Ureter (tissue), 1 donor: ENCODE measurements around the gene TRIM67. TPM values are rescaled to one million over a fixed set of nuclear protein-coding genes. Genes with fewer than 3 reads are reported as not detected.

ENCODE experiments used
- DNase-seq: peaks from one replicate; pipeline ENCODE4 v3.0.0-alpha.2; 2020; ENCODE audit warnings: low spot score
- total RNA-seq: library from RNA; stranded (reverse); gene quantifications from one replicate; pipeline ENCODE4 v1.2.4, GENCODE V29; 2023
- donor health status: DM: yes; HTN: yes; CAD: no.

TRIM67 gene
- total RNA-seq, 1 donor from 2014 or later = not detected

DNA sequence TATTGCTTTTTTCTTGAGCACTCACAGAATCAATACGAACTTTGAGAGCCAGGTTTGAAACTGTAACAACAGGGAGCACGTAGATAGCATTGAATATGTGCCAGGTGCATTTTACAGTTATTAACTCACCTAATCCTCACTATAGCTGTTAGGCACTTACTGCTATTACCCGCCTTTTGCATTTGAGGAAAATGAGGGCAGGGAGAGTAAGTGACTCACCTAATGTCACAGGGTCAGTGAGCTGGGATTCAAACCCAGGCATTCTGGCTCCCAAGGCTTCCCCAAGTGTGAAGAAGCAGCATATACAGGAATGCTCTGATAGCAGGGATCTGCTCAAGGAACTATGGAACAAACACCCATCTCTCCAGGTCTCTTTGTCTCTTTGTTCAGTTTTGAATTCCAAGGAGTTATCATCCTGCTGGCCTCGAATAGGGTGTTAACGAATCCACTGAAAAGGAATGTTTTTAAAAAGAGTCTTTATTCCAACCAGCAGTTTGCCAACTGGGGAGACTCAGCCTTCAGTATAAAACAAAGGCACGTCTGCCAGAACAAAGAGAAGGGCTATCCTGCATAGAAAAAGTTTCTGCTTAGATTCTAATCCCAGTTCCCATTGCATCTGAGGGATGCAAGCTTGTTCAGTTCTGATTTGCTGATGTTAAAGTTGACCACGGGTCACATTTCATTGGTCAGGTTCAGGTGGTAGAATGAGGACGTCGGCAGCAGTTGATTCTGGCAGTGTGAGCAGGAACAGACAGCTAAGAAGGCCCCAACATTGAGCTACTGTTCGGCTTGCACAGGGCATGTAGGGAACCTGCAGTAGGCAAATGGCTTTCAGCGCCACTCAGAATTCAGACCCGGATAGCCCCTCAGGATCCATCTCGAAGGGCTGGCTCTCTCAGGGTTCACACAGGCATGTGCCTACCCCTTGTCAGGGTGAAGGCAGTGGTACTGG, 22.1 kb downstream of the TRIM67 start:
- no peak for DNase-seq

DNA sequence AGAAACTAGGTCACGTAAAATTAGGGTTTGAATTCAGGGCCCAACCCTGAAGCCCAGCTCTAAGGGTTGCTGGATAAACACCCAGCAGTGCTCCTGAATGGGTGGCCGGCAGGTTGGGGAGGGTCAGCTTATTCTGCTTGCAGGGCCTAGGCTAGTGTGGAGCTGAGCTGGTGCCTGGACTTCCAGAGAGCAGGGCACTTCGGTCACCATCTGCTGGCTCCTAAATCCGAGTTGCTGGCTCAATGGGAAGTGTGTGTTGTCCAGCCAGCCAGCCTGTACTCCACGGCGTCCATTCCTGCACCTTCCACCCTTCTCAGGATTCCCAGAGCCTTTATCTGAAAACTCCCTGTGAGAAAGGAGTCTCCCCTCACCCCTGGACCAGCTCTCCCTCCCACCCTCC, 23.0 kb downstream of the TRIM67 start:
- no peak for DNase-seq

- DNase-seq = no peak
Measured at GRCh38 chr1:231185391-231185790, 23.5 kb downstream of the TRIM67 start.

GRCh38 chr1:231186356-231187115, 24.7 kb downstream of the TRIM67 start:
- DNase-seq = no peak

DNA sequence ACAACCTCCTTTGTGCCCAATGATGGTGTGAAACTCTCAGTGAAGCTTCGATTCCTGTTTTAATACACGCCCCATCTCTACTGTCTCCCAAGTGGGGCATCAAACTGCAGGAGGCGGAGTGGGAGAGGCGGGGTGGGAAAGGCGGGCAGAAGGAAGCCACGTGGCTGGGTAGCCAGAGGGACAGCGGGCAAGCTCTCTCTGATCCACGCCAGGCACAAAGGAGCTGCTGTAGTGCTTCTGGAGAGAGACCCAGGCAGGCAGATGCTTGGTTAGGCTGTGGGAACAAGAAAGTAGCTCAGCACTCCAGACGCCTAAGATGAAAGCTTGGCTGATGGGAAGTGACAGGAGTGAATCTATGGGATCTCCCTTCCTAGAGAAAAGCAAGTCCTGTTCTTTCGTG, 25.7 kb downstream of the TRIM67 start:
- DNase-seq = no peak

GRCh38 chr1:231188072-231188471, 26.2 kb downstream of the TRIM67 start:
- no peak for DNase-seq

DNA sequence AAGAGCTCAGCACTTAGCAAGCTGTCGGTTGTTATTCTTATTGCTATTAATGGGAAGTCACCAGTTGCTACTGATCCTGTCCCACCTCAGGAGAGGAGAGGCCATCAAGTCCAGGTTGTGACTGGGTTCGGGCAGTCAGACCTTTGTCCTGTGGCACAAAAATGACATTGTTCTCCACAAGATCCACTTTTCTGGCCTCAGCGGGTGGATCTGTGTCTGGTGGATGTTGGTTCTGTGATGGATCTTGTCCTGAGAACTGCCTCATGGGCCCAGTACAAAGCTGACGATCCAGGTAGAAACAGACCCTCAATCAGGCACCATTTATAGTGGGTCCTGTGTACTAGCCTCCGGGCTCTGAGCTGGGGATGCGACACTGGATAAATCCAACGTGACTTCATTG, 26.9 kb downstream of the TRIM67 start:
- DNase-seq = no peak

- DNase-seq = no peak
Measured at GRCh38 chr1:231189683-231190270, 27.9 kb downstream of the TRIM67 start.

DNA sequence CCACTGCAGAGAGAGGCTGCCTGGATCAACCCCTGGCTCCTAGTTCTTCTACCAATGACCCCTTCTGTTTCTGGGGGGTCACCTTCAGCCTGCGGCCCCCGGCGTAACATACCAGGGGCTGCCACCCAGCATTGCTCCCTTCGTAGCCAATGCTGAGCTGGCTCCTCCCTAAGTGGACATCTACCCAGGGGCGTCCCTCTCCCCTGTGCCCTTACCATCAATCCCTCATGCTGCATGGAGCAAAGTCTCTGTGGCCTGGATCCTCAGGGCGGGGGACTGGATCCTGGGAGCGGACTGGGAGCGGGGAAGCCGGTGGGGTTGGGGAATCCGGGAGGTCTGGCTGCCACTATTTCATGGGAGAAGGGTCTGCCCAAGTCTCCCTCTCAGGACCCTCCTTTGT, 28.6 kb downstream of the TRIM67 start:
- no peak for DNase-seq

GRCh38 chr1:231192620-231193163, 30.8 kb downstream of the TRIM67 start:
- peak; percentile 71 for DNase-seq

- no peak for DNase-seq
Measured at GRCh38 chr1:231193710-231194340, 32.0 kb downstream of the TRIM67 start.

DNA sequence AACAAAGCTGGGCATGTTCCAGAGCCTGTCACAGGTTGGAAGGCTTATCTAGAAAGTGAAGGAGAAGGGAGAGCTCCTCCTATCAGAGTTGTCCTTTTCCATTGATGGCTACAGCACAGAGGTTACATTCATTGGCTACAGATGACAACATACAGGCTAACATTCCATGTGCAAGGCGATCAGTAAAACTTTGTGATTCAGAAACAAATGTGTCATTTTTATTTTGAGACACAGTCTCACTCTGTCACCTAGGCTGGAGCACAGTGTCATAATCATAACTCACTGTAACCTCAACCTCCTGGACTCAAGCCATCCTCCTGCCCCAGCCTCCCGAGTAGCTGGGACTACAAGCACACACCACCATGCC, 32.6 kb downstream of the TRIM67 start:
- DNase-seq = no peak

GRCh38 chr1:231194843-231195516, 33.1 kb downstream of the TRIM67 start:
- DNase-seq = no peak

- DNase-seq = no peak
Measured at GRCh38 chr1:231196307-231196706, 34.4 kb downstream of the TRIM67 start.

DNA sequence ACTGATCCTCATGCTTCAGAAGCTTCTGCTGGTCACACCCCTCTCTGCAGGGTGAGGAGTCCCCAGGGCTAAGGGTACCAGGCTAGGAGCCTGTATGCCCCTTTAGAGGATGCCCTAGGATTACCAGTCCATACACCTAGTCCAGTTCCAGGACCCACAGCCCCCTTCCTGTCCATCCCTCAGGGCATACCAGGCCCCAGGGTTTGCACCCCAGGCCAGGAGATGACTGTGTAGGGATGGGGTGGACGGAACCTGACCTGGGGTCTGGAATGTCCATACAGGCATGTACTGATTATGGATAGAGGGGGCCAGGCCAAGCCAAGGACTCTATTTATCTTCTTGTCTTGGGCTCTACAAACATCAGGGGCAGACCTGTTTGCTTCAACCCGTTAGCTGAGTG, 34.9 kb downstream of the TRIM67 start:
- DNase-seq = no peak

DNA sequence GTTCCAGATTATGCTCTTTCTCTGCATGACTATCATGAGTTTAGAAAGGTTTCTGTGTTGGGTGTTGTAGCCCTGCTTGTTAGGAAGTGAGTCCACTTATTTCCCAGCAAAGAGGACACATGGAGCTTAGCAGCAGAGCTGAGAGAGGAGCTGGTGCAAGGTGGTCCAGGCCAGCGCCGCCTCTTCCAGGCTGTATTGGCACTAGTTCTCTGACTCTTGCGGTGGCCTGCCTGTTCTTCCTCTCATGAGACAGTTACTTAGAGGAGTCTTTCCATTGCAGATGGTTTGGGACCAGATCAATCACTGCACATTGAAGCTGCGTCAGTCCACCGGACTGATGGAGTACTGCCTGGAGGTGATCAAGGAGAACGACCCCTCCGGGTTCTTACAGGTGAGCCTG, 38.0 kb downstream of the TRIM67 start:
- DNase-seq = no peak

- DNase-seq = no peak
Measured at GRCh38 chr1:231200388-231201031, 38.7 kb downstream of the TRIM67 start.

DNA sequence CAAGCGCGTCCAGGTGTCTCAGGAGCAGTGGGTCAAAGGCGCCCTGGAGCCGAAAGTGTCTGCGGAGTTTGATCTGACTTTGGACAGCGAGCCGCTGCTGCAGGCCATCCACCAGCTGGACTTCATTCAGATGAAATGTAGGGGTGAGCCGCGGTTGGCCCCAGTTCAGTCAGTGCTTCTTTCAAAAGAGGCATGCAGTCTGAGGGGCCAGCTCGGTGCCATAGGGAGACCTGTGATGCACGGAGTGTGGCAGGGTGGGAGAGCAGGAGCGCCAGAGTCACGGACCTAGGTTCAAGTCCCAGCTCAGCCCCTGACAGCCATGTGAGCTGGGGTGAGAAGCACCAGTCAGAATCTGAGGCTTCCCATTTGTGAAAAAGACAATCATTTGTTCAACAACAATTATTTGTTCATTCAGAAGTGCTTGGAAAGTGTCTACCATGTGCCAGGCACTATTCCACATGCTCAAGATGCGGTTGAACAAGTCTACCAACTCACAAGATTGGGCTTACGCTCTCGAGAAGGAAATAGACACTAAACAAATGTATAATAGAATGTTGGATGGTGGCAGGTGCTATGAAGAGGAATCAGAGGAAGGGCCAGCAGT, 39.6 kb downstream of the TRIM67 start:
- DNase-seq = no peak

DNA sequence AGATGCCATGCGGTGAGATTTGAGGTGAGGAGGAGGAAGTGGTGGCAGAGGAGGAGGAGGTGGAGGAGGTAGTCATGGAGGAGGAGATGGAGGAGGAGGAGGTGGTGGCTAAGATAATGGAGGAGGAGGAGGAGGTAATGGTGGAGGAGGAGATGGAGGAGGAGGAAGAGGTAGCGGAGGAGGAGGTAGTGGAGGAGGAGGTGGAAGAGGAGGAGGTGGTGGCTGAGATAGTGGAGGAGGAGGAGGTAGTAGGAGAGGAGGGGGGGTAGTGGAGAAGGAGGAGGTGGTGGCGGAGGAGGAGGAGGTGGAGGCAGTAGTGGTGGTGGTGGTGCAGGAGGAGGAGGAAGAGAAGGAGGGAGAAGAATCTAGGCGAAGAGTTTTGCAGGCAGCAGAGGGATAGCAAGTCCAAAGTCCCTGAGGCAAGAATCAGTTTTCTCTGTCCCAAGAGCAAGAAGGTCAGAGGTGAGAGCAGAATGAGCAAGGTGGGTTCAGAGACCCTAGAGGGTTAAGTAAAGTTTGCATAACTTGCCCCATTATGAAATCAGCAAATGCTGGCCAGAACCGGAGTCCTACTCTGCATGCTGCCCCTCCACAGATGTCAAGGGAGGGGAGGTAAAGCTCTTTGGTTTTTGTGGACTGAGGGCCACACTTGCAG, 40.2 kb downstream of the TRIM67 start:
- DNase-seq = no peak
